A549 (cell line): ENCODE measurements around the gene FBLN1.

Experiments used
- CTCF ChIP-seq: fragments of >200 bp; sonication (Bioruptor Twin); formaldehyde crosslinking; IDR thresholded peaks from 3 replicates; pipeline ENCODE4 v1.5.1; 2016
- EHF ChIP-seq: fragments of 250-450 bp; sonication (Bioruptor Pico); IDR thresholded peaks from 2 replicates; pipeline ENCODE4 v1.5.0; 2020; ENCODE audit warnings: mild to moderate bottlenecking
- EP300 ChIP-seq, 2 experiments: fragments of >200 bp; sonication (Bioruptor Twin); formaldehyde crosslinking; IDR thresholded peaks; 2 replicates in 1 of 2; 3 replicates in 1 of 2; pipeline ENCODE4 v1.6.1; 2016 to 2017
- FOSB ChIP-seq: fragments of 250-450 bp; sonication (Bioruptor Pico); IDR thresholded peaks from 2 replicates; pipeline ENCODE4 v1.5.0; 2020; ENCODE audit warnings: mild to moderate bottlenecking, moderate library complexity
- MAFK ChIP-seq: fragments of 450-650 bp; IDR thresholded peaks from 2 replicates; pipeline ENCODE4 v1.6.1; 2014; ENCODE audit not compliant: partially characterized antibody
- PHF8 ChIP-seq: fragments of 200-600 bp; sonication (generic); IDR thresholded peaks from 2 replicates; pipeline ENCODE4 v1.6.1; 2016; ENCODE audit warnings: low read depth, mild to moderate bottlenecking, antibody characterized with exemption, moderate library complexity, borderline replicate concordance
- POLR2A ChIP-seq: IDR thresholded peaks from 2 replicates; pipeline ENCODE4 v1.6.1; 2012; ENCODE audit warnings: mild to moderate bottlenecking, low read length
- RFX5 ChIP-seq: fragments of 450-650 bp; IDR thresholded peaks from 2 replicates; pipeline ENCODE4 v1.7.1; 2014; ENCODE audit warnings: antibody characterized with exemption, mild to moderate bottlenecking, moderate library complexity
- ZNF302 ChIP-seq: fragments of 250-450 bp; sonication (Bioruptor Pico); IDR thresholded peaks from 2 replicates; pipeline ENCODE4 v1.9.0; 2021; ENCODE audit warnings: inconsistent platforms, mild to moderate bottlenecking, moderate library complexity

DNA sequence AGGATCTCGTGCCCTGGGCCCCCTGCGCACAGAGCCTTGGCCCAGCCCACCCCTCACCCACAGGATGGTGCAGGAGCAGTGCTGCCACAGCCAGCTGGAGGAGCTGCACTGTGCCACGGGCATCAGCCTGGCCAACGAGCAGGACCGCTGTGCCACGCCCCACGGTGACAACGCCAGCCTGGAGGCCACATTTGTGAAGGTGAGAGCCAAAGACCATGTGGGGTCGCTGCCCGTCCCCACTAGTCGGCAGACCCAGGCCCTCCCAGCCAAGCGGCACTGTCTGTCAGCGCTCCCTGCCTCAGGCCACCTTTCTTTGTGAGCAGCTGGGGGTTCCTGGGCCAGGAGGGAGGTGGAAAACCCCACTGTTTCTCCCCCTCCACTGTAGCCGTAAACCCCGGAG, 22.8 kb downstream of the FBLN1 start:
- TF ChIP-seq CTCF (no peak), POLR2A (no peak), MAFK (no peak), ZNF302 (CRISPR knock-in tag) (no peak), FOSB (CRISPR knock-in tag) (no peak), PHF8 (no peak), EP300 (IDR thresholded peaks at IDR 0.05) (no peak), RFX5 (no peak), EHF (CRISPR knock-in tag) (no peak)
